OCI-LY3 (cell line): ENCODE results near the gene STAT5B.

Source experiments
- H2AFZ ChIP-seq: fragments of 200-600, 300-600 bp; shearing (Covaris generic); 2 replicates; pipeline ENCODE4 v1.6.0; 2014; ENCODE audit warnings: antibody characterized with exemption, low read depth, low read length
- H3K27ac ChIP-seq: fragments of 200-600, 300-600 bp; sonication (generic); 2 replicates; pipeline ENCODE4 v1.5.1; 2014; ENCODE audit warnings: mild to moderate bottlenecking, low read length, moderate library complexity, mixed read lengths
- H3K27me3 ChIP-seq: fragments of 200-600, 300-600 bp; sonication (generic); 2 replicates; pipeline ENCODE4 v1.6.1; 2014; ENCODE audit warnings: low read depth, low read length, mixed read lengths
- H3K36me3 ChIP-seq: fragments of 200-600, 300-600 bp; sonication (generic); replicated peaks from 2 replicates; pipeline ENCODE3; 2014; ENCODE audit warnings: low read depth, low read length, mixed read lengths
- H3K4me1 ChIP-seq: fragments of 300-600, 200-600 bp; sonication (generic); 2 replicates; pipeline ENCODE4 v1.6.1; 2014; ENCODE audit warnings: low read length, mixed read lengths
- H3K4me2 ChIP-seq: fragments of 200-600, 300-600 bp; sonication (generic); 2 replicates; pipeline ENCODE4 v1.6.1; 2014; ENCODE audit warnings: low read length, mixed read lengths
- H3K4me3 ChIP-seq: fragments of 300-600, 200-600 bp; sonication (generic); 2 replicates; pipeline ENCODE4 v1.5.1; 2014; ENCODE audit warnings: antibody characterized with exemption, mild to moderate bottlenecking, low read length, moderate library complexity
- H3K79me2 ChIP-seq: fragments of 300-600, 200-600 bp; shearing (Covaris generic); 2 replicates; pipeline ENCODE4 v1.6.1; 2014; ENCODE audit warnings: mild to moderate bottlenecking, low read length, mixed read lengths
- H3K9ac ChIP-seq: fragments of 300-600, 200-600 bp; shearing (Covaris generic); 2 replicates; pipeline ENCODE4 v1.6.0; 2014; ENCODE audit warnings: mild to moderate bottlenecking, low read length, moderate library complexity
- H3K9me3 ChIP-seq: fragments of 200-600, 300-600 bp; shearing (Covaris generic); 2 replicates; pipeline ENCODE4 v1.6.1; 2014; ENCODE audit warnings: low read length, mixed read lengths; ENCODE audit not compliant: insufficient read depth
- H4K20me1 ChIP-seq: fragments of 200-600, 300-600 bp; sonication (generic); 2 replicates; pipeline ENCODE4 v1.6.1; 2016; ENCODE audit warnings: low read length, mixed read lengths; ENCODE audit not compliant: insufficient read depth
- EZH2phosphoT487 ChIP-seq: fragments of 200-600 bp; shearing (Covaris generic); IDR thresholded peaks from 2 replicates; pipeline ENCODE4 v1.6.1; 2018; ENCODE audit warnings: antibody characterized with exemption, mixed run types, low read depth
- TF ChIP-seq, protein P1 (sequence below): fragments of 200-600, 300-600 bp; sonication (generic); IDR thresholded peaks from 2 replicates; pipeline ENCODE4 v1.5.1; 2014; ENCODE audit warnings: antibody characterized with exemption, low read length, low read depth

The STAT5B gene

DNA sequence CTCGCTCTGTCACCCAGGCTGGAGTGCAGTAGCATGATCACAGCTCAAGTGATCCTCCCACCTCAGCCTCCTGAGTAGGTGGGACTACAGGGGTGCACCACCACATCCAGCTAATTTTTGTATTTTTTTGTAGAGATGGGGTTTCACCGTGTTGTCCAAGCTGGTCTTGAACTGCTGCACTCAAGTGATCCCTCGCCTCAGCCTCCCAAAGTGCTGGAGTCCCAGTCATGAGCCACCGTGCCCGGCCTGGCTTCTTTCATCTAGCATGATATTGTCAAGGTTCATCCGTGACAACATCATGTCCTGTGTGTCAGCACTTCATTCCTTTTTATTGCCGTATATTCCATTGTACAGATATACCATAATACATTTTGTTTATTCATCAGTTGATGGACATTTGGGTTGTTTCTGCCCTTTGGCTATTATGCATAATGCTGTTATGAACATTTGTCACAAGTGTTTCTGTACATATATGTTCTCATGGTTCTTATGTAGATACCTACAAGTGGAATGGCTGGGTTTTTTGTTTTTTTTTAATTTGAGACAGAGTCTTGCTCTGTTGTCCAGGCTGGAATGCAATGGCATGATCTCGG, 78.5 kb downstream of the STAT5B start:
- Histone ChIP-seq H3K4me1 (peaks cover 29% of the 10 kb centered on the region), H3K27ac (no peak overlapping the region), H3K27me3 (no peaks in the 10 kb centered on the region), H3K9ac (no peak overlapping the region), H4K20me1 (no peaks in the 10 kb centered on the region), H3K9me3 (no peaks in the 10 kb centered on the region), H3K36me3 (peaks cover 16% of the 10 kb centered on the region), H2AFZ (no peak overlapping the region), H3K79me2 (peaks cover 3% of the 10 kb centered on the region; the same call in 1 of the 2 replicates), H3K4me3 (no peak overlapping the region), H3K4me2 (no peak overlapping the region)
- TF ChIP-seq, protein P1, sequence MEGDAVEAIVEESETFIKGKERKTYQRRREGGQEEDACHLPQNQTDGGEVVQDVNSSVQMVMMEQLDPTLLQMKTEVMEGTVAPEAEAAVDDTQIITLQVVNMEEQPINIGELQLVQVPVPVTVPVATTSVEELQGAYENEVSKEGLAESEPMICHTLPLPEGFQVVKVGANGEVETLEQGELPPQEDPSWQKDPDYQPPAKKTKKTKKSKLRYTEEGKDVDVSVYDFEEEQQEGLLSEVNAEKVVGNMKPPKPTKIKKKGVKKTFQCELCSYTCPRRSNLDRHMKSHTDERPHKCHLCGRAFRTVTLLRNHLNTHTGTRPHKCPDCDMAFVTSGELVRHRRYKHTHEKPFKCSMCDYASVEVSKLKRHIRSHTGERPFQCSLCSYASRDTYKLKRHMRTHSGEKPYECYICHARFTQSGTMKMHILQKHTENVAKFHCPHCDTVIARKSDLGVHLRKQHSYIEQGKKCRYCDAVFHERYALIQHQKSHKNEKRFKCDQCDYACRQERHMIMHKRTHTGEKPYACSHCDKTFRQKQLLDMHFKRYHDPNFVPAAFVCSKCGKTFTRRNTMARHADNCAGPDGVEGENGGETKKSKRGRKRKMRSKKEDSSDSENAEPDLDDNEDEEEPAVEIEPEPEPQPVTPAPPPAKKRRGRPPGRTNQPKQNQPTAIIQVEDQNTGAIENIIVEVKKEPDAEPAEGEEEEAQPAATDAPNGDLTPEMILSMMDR = no peak
- TF ChIP-seq EZH2phosphoT487 = no peak

- Histone ChIP-seq H3K9me3 (no peaks in the 10 kb centered on the region), H3K4me2 (peak within 1 kb of the TSS; percentile 97), H3K4me1 (peaks cover 21% of the 10 kb centered on the region), H3K36me3 (peaks cover 2% of the 10 kb centered on the region), H3K4me3 (peak within 1 kb of the TSS; percentile 98), H3K27me3 (no peaks in the 10 kb centered on the region), H4K20me1 (no peaks in the 10 kb centered on the region), H3K27ac (peak within 1 kb of the TSS; percentile 58), H3K79me2 (peaks cover 3% of the 10 kb centered on the region; the same call in 1 of the 2 replicates), H3K9ac (peak within 1 kb of the TSS; percentile 82), H2AFZ (peak within 1 kb of the TSS; percentile 97)
- TF ChIP-seq, protein P1 = no peak
- no peak for TF ChIP-seq EZH2phosphoT487
Observed at GRCh38 chr17:42193969-42194899, 82.0 kb downstream of the STAT5B start, which contains the start of gene GHDC. TSS of gene GHDC (minus strand) at chr17:42194494. CDS start at chr17:42193581, 913 bp downstream.

GRCh38 chr17:42193216-42193968, 82.8 kb downstream of the STAT5B start:
- TF ChIP-seq, protein P1 = no peak
- TF ChIP-seq EZH2phosphoT487 = no peak
- no peak overlapping the region for H2AFZ ChIP-seq
- no peaks in the 10 kb centered on the region for H3K27me3 ChIP-seq
- peak overlapping the region; percentile 58; the same call in 1 of the 2 replicates for H3K27ac ChIP-seq
- peak overlapping the region; percentile 98 for H3K4me3 ChIP-seq
- peak overlapping the region; percentile 97 for H3K4me2 ChIP-seq
- H3K9me3 ChIP-seq = no peaks in the 10 kb centered on the region
- no peaks in the 10 kb centered on the region for H4K20me1 ChIP-seq
- H3K4me1 ChIP-seq = peaks cover 12% of the 10 kb centered on the region
- peak overlapping the region; percentile 82 for H3K9ac ChIP-seq
- peaks cover 3% of the 10 kb centered on the region; the same call in 1 of the 2 replicates for H3K79me2 ChIP-seq
- peaks cover 2% of the 10 kb centered on the region for H3K36me3 ChIP-seq
